Retinal pigment epithelial cell (primary cell): ENCODE data around the gene SHROOM1.

Source experiments
- DNase-seq: peaks from one replicate; pipeline ENCODE4 v3.0.0-alpha.2; 2010; ENCODE audit warnings: low read depth
- H3K4me3 ChIP-seq: 2 replicates; pipeline ENCODE4 v1.5.1; 2011; ENCODE audit warnings: mild to moderate bottlenecking, low read length, control low read depth, moderate library complexity
- TF ChIP-seq, protein P1 (sequence below): conservative IDR thresholded peaks from 2 replicates; pipeline ENCODE4 v1.5.1; 2011; ENCODE audit warnings: low read depth, low read length, control low read depth, inconsistent platforms

Gene SHROOM1

DNA sequence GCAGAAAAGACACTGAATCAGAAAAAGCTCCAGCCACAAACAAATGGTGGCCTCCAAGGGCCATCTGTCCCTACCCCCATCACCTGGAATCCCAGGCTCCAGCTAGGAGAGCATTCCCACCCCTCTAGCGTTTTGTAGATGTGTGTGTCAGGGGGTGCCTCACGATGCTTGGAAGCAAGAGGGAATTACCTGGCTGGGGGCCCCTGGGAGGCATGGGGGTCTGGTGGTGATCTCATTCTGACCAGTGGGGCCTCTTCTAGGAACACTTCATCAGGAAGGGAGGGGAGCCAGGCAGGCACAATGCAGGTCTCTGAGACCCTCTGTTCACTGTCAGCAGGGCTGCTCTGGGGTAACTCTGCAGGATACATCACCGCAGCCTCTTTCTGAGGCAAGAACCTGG, 6.0 kb downstream of the SHROOM1 start:
- DNase-seq, result no peak
- TF ChIP-seq, protein P1, sequence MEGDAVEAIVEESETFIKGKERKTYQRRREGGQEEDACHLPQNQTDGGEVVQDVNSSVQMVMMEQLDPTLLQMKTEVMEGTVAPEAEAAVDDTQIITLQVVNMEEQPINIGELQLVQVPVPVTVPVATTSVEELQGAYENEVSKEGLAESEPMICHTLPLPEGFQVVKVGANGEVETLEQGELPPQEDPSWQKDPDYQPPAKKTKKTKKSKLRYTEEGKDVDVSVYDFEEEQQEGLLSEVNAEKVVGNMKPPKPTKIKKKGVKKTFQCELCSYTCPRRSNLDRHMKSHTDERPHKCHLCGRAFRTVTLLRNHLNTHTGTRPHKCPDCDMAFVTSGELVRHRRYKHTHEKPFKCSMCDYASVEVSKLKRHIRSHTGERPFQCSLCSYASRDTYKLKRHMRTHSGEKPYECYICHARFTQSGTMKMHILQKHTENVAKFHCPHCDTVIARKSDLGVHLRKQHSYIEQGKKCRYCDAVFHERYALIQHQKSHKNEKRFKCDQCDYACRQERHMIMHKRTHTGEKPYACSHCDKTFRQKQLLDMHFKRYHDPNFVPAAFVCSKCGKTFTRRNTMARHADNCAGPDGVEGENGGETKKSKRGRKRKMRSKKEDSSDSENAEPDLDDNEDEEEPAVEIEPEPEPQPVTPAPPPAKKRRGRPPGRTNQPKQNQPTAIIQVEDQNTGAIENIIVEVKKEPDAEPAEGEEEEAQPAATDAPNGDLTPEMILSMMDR, result no peak
- no peak overlapping the region for H3K4me3 ChIP-seq

DNA sequence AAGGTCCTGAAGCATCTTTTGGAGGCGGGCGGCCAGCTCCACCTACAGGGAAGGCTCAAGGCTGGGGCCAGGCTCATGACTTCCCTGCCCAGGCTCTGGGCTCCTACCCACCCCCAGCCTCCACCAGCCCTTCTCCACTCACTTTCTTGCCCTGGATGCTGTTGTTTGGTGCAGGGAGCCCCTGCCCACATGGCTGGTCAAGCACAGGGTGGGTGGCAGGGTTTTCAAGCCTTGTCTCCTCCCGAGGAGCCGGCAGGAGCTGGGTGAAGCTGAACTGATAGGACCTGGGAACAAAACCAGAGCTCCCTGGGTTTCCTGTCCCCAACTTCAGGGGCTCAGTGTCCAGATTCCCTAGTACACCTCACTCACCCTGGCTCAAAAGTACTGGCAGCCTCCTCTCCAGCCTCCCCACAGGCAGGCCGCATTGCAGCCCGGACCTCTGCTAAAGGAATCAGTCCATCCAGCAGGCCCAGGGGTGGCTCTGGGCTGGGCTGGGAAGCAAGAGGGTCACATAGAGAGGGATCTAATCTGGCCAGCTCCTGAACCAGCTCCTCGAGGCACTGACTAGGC, 6.9 kb downstream of the SHROOM1 start:
- no peak overlapping the region for H3K4me3 ChIP-seq
- no peak for DNase-seq
- TF ChIP-seq, protein P1, result no peak

DNA sequence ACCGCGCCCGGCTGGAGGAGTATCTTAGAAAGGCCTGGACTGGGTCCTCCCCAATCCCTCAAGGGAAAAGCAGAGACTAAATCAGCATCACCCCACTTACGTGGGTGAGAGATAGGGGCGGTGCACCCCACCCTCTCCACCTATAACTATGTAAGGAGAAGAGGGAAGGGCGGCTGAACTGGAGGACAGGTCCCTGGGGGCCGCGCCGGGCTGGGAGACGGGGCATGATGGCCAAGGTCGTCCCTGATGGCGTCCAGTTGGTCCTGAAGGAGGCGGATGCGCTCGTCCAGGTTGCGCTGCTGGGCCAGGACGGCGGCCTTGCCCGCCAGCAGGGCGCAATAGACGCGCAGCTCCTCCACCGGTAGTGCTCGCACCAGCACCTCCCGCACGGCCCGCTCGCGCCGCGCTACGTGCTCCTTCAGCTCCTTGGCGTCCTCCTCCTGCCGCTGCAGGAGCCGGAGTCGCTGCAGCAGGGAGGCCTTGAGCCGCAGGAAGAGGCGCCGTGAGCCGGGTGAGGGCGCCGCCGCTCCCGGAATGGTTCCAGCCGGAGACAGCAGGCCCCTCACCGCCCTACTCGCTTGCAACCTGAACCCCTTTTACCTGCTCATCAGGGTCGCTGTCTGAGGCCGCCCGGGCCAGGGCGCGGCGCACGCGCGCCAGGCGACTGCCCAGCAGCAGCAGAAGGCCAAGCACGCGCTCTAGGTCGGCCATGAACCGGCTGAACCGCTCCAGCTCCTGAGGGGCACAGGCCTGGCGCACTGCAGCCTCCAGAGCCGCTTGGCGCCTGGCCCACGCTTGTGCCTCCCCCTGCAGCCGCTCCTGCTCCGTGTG, 7.6 kb downstream of the SHROOM1 start:
- H3K4me3 ChIP-seq, result peak overlapping the region; percentile 32
- TF ChIP-seq, protein P1, result peak; percentile 8
- DNase-seq, result peak; percentile 19

DNA sequence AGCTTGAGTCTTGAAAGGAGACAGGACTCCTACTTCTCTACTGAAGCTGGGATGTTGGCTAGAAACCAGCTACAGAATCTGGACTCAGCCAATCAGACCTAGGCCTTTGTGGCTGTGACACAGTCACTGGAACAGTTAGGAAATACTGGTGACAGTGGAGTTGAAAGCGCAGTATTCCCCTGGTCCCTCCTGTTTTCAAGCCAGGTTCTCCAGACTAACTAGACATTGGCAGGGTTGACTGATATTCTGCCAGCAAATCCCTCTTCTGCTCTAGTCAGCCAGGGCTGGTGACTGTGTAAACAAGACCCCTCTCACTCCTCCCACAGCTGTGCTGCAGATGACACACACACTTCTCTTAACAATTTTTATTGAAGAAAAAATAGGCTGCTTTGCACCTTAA, 8.7 kb downstream of the SHROOM1 start:
- TF ChIP-seq, protein P1, result no peak
- no peak overlapping the region for H3K4me3 ChIP-seq
- no peak for DNase-seq

DNA sequence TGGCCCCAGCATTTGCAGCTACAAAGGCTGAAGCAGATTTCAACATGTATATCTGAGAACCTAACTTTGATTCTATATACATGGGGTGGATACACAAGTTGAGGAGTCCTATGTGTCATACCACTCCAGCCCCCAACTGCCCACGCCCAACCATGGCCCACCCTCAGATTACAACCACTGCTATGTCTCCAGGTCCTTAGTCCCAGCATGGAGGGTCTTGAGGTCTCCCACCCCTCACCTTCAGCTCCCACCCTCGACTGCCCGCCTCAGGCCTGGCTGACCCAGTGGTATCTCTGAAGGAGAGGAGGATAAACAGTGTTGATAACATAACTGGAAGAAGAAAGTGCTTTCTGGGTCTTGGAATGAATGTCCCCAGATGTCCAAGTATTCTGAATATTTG, 9.1 kb downstream of the SHROOM1 start:
- TF ChIP-seq, protein P1, result no peak
- no peak overlapping the region for H3K4me3 ChIP-seq
- DNase-seq, result no peak

DNA sequence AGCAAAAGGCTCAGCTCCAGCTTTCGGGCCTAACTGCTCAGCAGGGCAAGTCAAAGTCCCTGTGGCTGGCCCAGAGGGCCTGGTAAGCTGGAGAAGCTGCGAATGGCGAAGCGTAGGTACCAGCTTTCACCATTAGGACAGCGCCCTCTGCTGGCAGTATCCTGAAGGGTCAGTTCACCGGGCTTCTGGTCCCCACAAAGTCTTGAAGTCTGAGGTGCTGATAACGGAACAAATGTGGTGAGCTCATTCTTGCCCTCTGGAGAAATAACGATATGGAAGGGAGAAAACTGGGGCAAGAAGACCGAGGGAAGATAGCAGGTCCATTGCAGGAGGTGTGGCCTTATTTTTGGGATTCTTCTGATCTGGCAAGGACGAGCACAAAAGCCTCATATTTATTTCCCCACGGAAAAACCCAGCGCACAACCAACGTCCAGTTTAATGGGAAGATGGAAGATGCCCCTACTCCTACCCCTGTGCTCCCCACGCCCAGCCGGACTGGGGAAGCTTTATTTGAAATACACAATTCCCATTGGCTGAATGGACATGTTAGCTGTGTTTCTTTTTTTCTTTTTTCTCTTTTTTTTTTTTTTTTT, 10.2 kb downstream of the SHROOM1 start:
- H3K4me3 ChIP-seq, result peak overlapping the region; percentile 38
- DNase-seq, result peak; percentile 76
- TF ChIP-seq, protein P1, result peak; percentile 94
